Fibroblast of lung (primary cell): ENCODE data around the gene PARD6B. TPM values are rescaled to one million over a fixed set of nuclear protein-coding genes. Genes with fewer than 3 reads are reported as not detected.

Source experiments
- DNase-seq, 2 donors: peaks; one replicate each; pipeline versions ENCODE4 v3.0.0 to v3.0.0-alpha.2; 2010; ENCODE audit warnings: low read depth in 2 of 2
- H2AFZ ChIP-seq: 2 replicates; pipeline ENCODE4 v1.5.1; 2012; ENCODE audit warnings: low read length, control low read depth, inconsistent platforms
- H3K27ac ChIP-seq: 2 replicates; pipeline ENCODE4 v1.5.1; 2011; ENCODE audit warnings: low read length, control low read depth; ENCODE audit not compliant: insufficient read depth
- H3K27me3 ChIP-seq: 2 replicates; pipeline ENCODE4 v1.5.1; 2011; ENCODE audit warnings: mild to moderate bottlenecking, low read length; ENCODE audit not compliant: control insufficient read depth, insufficient read depth
- H3K36me3 ChIP-seq: 2 replicates; pipeline ENCODE4 v1.5.1; 2011; ENCODE audit warnings: low read length; ENCODE audit not compliant: control insufficient read depth, insufficient read depth
- H3K4me1 ChIP-seq: 2 replicates; pipeline ENCODE4 v1.5.1; 2011; ENCODE audit warnings: low read length; ENCODE audit not compliant: control insufficient read depth, insufficient read depth; ENCODE audit errors: extremely low read depth
- H3K4me2 ChIP-seq: 2 replicates; pipeline ENCODE4 v1.5.1; 2011; ENCODE audit warnings: low read length, control low read depth; ENCODE audit not compliant: insufficient read depth; ENCODE audit errors: extremely low read depth
- H3K4me3 ChIP-seq, 4 experiments: fragments of 200-600 bp in 1 of 4; sonication (generic) in 1 of 4; replicated peaks in 1 of 4; 2 replicates each; pipeline ENCODE4 v1.5.1; 2011 to 2016; ENCODE audit warnings: low read length in 4 of 4, low read depth in 3 of 4, mild to moderate bottlenecking in 3 of 4, control low read depth in 2 of 4, inconsistent platforms in 1 of 4, mixed read lengths in 1 of 4; ENCODE audit not compliant: insufficient read depth in 1 of 4; ENCODE audit errors: control extremely low read depth in 1 of 4
- H3K79me2 ChIP-seq: 2 replicates; pipeline ENCODE4 v1.5.1; 2012; ENCODE audit warnings: mild to moderate bottlenecking, low read length, inconsistent platforms; ENCODE audit not compliant: control insufficient read depth, insufficient read depth
- H3K9ac ChIP-seq: 2 replicates; pipeline ENCODE4 v1.5.1; 2011; ENCODE audit warnings: mild to moderate bottlenecking, low read length, control low read depth; ENCODE audit not compliant: insufficient read depth
- H3K9me3 ChIP-seq: 2 replicates; pipeline ENCODE4 v1.5.1; 2012; ENCODE audit warnings: low read depth, low read length; ENCODE audit not compliant: control insufficient read depth, insufficient read depth
- H4K20me1 ChIP-seq: 2 replicates; pipeline ENCODE4 v1.5.1; 2011; ENCODE audit warnings: low read length; ENCODE audit not compliant: control insufficient read depth, insufficient read depth; ENCODE audit errors: extremely low read depth
- CTCF ChIP-seq, 2 donors: IDR thresholded peaks in 1 of 2; conservative IDR thresholded peaks in 1 of 2; 1 replicate in 1 of 2; 2 replicates in 1 of 2; pipeline ENCODE4 v1.5.1; 2011 to 2012; ENCODE audit warnings: low read length in 2 of 2, control low read depth in 1 of 2, inconsistent platforms in 1 of 2, low read depth in 1 of 2, mild to moderate bottlenecking in 1 of 2
- EZH2 ChIP-seq: IDR thresholded peaks from 2 replicates; pipeline ENCODE4 v1.5.1; 2012; ENCODE audit warnings: low read length, control low read depth, mild to moderate bottlenecking; ENCODE audit errors: missing control alignments
- polyA plus RNA-seq, 2 donors: library from polyadenylated mRNA; depleted of rRNA in 1 of 2; stranded (reverse) in 1 of 2; unstranded in 1 of 2; fragments of >200 nt; gene quantifications; 2 replicates each; pipeline ENCODE4 v1.2.1, GENCODE V29; 2011 to 2012; ENCODE audit warnings: missing spikeins in 1 of 2
- total RNA-seq: library from RNA; depleted of rRNA; stranded (reverse); fragments of >200 nt; gene quantifications from 2 replicates; pipeline ENCODE4 v1.2.1, GENCODE V29; 2014

Gene PARD6B
- total and polyA plus RNA-seq, 2 donors (not counting 1 experiment from before 2014, with no cell fraction given), result 0.30 to 0.83 TPM

GRCh38 chr20:50725724-50726005 lies 5.7 kb upstream of the PARD6B start:
- H3K4me3 ChIP-seq, result no peak overlapping the region
- H4K20me1 ChIP-seq, result no peaks in the 10 kb centered on the region
- no peak overlapping the region for H3K27ac ChIP-seq
- no peaks in the 10 kb centered on the region for H3K36me3 ChIP-seq
- no peak overlapping the region for H3K9ac ChIP-seq
- H3K27me3 ChIP-seq, result no peaks in the 10 kb centered on the region
- peaks cover 6% of the 10 kb centered on the region for H3K4me1 ChIP-seq
- H3K9me3 ChIP-seq, result no peaks in the 10 kb centered on the region
- DNase-seq, result no peak
- no peak overlapping the region for H3K4me2 ChIP-seq
- H3K79me2 ChIP-seq, result no peaks in the 10 kb centered on the region
- H2AFZ ChIP-seq, result no peak overlapping the region
- TF ChIP-seq CTCF (conservative IDR thresholded peaks at IDR 0.05 in 1 of 2, IDR thresholded peaks at IDR 0.05 in 1 of 2; ENCODE audit: low read depth in 1 of 2, low read length in 2 of 2), result no peak
- TF ChIP-seq EZH2, result no peak

- H3K4me3 ChIP-seq, result no peak overlapping the region
- H3K79me2 ChIP-seq, result no peaks in the 10 kb centered on the region
- no peak for DNase-seq
- H3K9ac ChIP-seq, result no peak overlapping the region
- no peak for TF ChIP-seq CTCF (conservative IDR thresholded peaks at IDR 0.05 in 1 of 2, IDR thresholded peaks at IDR 0.05 in 1 of 2; ENCODE audit: low read depth in 1 of 2, low read length in 2 of 2)
- no peak for TF ChIP-seq EZH2
- no peak overlapping the region for H3K27ac ChIP-seq
- H3K4me1 ChIP-seq, result peaks cover 6% of the 10 kb centered on the region
- H3K27me3 ChIP-seq, result peaks cover 2% of the 10 kb centered on the region
- no peaks in the 10 kb centered on the region for H3K9me3 ChIP-seq
- no peak overlapping the region for H3K4me2 ChIP-seq
- no peaks in the 10 kb centered on the region for H3K36me3 ChIP-seq
- no peaks in the 10 kb centered on the region for H4K20me1 ChIP-seq
- H2AFZ ChIP-seq, result no peak overlapping the region
Observed at GRCh38 chr20:50726955-50727791, 4.2 kb upstream of the PARD6B start.

GRCh38 chr20:50727792-50728485 lies 3.4 kb upstream of the PARD6B start:
- no peak overlapping the region for H2AFZ ChIP-seq
- H3K4me3 ChIP-seq, result no peak overlapping the region
- no peak for TF ChIP-seq EZH2
- no peak for TF ChIP-seq CTCF (conservative IDR thresholded peaks at IDR 0.05 in 1 of 2, IDR thresholded peaks at IDR 0.05 in 1 of 2; ENCODE audit: low read depth in 1 of 2, low read length in 2 of 2)
- no peaks in the 10 kb centered on the region for H3K9me3 ChIP-seq
- DNase-seq, result no peak
- no peak overlapping the region for H3K4me2 ChIP-seq
- H4K20me1 ChIP-seq, result no peaks in the 10 kb centered on the region
- no peaks in the 10 kb centered on the region for H3K36me3 ChIP-seq
- H3K4me1 ChIP-seq, result peaks cover 6% of the 10 kb centered on the region
- H3K27ac ChIP-seq, result no peak overlapping the region
- H3K79me2 ChIP-seq, result no peaks in the 10 kb centered on the region
- no peak overlapping the region for H3K9ac ChIP-seq
- H3K27me3 ChIP-seq, result peaks cover 5% of the 10 kb centered on the region
